ENCODE data around the gene HOXD13.

HOXD13 gene

GRCh38 chr2:176117823-176118371 lies 25.4 kb downstream of the HOXD13 start:
- 39 to 78% methylated on average over 3 to 11 of the region's 11 CpGs for WGBS, 2 experiments (ENCODE audit: insufficient coverage in 2 of 2)
- no peaks in the 10 kb centered on the region for H3K36me3 ChIP-seq (ENCODE audit: control insufficient read depth, insufficient read depth, low read length)
- no peak overlapping the region for H3K27ac ChIP-seq (ENCODE audit: low read depth, low read length, severe bottlenecking)
- H3K9me3 ChIP-seq (ENCODE audit: control insufficient read depth, low read length): peaks cover 6% of the 10 kb centered on the region
- no peaks in the 10 kb centered on the region for H3K4me1 ChIP-seq (ENCODE audit: control insufficient read depth, insufficient read depth, low read length, poor library complexity, severe bottlenecking)
- H3K4me3 ChIP-seq (ENCODE audit: extremely low read depth, insufficient read depth, low read length, poor library complexity, severe bottlenecking): no peak overlapping the region

DNA sequence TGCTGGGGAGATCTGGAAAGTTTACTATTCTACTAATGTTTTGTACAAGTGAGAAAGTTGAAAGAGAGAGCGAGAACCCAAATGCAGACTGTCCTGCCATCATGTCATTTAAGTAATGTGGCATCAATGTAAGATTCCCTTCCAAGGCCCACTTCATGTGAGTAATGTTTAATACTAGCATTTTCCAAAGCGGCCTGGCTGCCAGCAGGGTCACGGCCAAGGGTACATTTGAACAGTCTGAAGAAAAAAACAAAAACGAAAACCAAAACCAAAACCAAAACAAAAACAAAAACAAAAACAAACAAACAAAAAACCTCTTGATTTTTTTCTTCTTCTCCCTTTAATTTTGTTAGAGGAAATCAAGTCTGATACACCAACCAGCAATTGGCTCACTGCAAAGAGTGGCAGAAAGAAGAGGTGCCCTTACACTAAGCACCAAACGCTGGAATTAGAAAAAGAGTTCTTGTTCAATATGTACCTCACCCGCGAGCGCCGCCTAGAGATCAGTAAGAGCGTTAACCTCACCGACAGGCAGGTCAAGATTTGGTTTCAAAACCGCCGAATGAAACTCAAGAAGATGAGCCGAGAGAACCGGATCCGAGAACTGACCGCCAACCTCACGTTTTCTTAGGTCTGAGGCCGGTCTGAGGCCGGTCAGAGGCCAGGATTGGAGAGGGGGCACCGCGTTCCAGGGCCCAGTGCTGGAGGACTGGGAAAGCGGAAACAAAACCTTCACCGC lies 26.2 kb downstream of the HOXD13 start:
- no peak overlapping the region for H3K4me3 ChIP-seq (ENCODE audit: extremely low read depth, insufficient read depth, low read length, poor library complexity, severe bottlenecking)
- H3K27ac ChIP-seq (ENCODE audit: low read depth, low read length, severe bottlenecking): no peak overlapping the region
- H3K36me3 ChIP-seq (ENCODE audit: control insufficient read depth, insufficient read depth, low read length): no peaks in the 10 kb centered on the region
- 3 to 8% methylated on average over 18 of the region's 24 CpGs for WGBS, 2 experiments (ENCODE audit: insufficient coverage in 2 of 2)
- peaks cover 6% of the 10 kb centered on the region for H3K9me3 ChIP-seq (ENCODE audit: control insufficient read depth, low read length)
- H3K4me1 ChIP-seq (ENCODE audit: control insufficient read depth, insufficient read depth, low read length, poor library complexity, severe bottlenecking): no peaks in the 10 kb centered on the region

- Histone ChIP-seq H3K36me3 (ENCODE audit: control insufficient read depth, insufficient read depth, low read length) (no peaks in the 10 kb centered on the region), H3K27ac (ENCODE audit: low read depth, low read length, severe bottlenecking) (no peak overlapping the region), H3K4me1 (ENCODE audit: control insufficient read depth, insufficient read depth, low read length, poor library complexity, severe bottlenecking) (no peaks in the 10 kb centered on the region), H3K9me3 (ENCODE audit: control insufficient read depth, low read length) (peaks cover 6% of the 10 kb centered on the region), H3K4me3 (ENCODE audit: extremely low read depth, insufficient read depth, low read length, poor library complexity, severe bottlenecking) (no peak overlapping the region)
- 14 to 23% methylated on average over 7 of the region's 13 CpGs for WGBS, 2 experiments (ENCODE audit: insufficient coverage in 2 of 2)
Observed at GRCh38 chr2:176120364-176121189, 28.1 kb downstream of the HOXD13 start.

DNA sequence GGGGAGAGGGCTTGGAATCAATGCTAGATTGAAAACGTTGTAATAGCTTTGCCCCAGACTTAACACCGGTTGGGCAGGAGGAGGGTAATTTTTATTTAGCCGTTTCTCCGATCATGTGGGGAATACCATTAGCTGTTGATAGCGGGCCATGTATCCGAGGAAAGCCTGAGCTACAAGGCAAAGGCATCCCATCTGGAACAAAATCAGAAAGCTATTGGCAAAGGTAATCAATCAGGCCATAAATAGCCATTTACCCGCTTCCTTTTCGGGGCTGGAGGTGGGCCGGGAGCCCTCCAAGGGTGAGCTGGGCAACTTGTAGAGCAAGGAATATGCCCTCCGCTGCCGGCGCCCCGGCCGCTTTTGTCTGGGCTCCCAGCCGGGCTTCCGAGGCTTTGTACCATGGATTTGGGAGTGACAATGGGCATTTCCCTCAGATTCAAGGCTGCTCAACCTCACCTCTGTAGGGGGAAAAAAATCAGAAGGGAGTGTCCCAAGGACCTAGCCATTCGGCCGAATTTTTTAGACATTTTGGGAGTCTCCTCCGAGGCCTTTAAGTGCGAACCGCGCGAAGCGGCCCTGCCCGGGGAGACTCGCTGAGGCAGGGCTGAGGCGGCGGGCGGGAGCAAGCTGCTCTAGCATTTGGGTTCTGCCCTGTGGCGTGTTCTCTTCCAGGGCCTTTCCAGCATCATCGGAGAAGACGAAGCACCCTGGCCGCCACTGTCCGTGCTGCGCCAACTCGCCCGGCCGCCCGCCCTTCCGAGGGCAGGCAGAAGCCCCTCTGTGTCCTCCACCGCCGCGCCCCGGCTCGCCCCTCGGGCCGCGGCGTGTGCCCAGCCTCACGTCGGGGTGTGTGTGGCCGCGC lies 28.9 kb downstream of the HOXD13 start:
- Histone ChIP-seq H3K27ac (ENCODE audit: low read depth, low read length, severe bottlenecking) (no peak overlapping the region), H3K36me3 (ENCODE audit: control insufficient read depth, insufficient read depth, low read length) (no peaks in the 10 kb centered on the region), H3K4me3 (ENCODE audit: extremely low read depth, insufficient read depth, low read length, poor library complexity, severe bottlenecking) (no peak overlapping the region), H3K9me3 (ENCODE audit: control insufficient read depth, low read length) (peaks cover 6% of the 10 kb centered on the region), H3K4me1 (ENCODE audit: control insufficient read depth, insufficient read depth, low read length, poor library complexity, severe bottlenecking) (no peaks in the 10 kb centered on the region)
- WGBS, 2 experiments (ENCODE audit: insufficient coverage in 2 of 2): 1 to 4% methylated on average over 16 to 31 of the region's 53 CpGs

GRCh38 chr2:176122052-176122682 lies 29.6 kb downstream of the HOXD13 start:
- 2 to 3% methylated on average over 31 to 39 of the region's 47 CpGs for WGBS, 2 experiments (ENCODE audit: insufficient coverage in 2 of 2)
- Histone ChIP-seq H3K4me3 (ENCODE audit: extremely low read depth, insufficient read depth, low read length, poor library complexity, severe bottlenecking) (peak overlapping the region; percentile 26), H3K36me3 (ENCODE audit: control insufficient read depth, insufficient read depth, low read length) (no peaks in the 10 kb centered on the region), H3K27ac (ENCODE audit: low read depth, low read length, severe bottlenecking) (no peak overlapping the region), H3K4me1 (ENCODE audit: control insufficient read depth, insufficient read depth, low read length, poor library complexity, severe bottlenecking) (no peaks in the 10 kb centered on the region), H3K9me3 (ENCODE audit: control insufficient read depth, low read length) (peaks cover under 1% of the 10 kb centered on the region)

- H3K36me3 ChIP-seq (ENCODE audit: control insufficient read depth, insufficient read depth, low read length): no peaks in the 10 kb centered on the region
- no peaks in the 10 kb centered on the region for H3K9me3 ChIP-seq (ENCODE audit: control insufficient read depth, low read length)
- H3K4me1 ChIP-seq (ENCODE audit: control insufficient read depth, insufficient read depth, low read length, poor library complexity, severe bottlenecking): no peaks in the 10 kb centered on the region
- WGBS, 2 experiments (ENCODE audit: insufficient coverage in 2 of 2): 1% methylated on average over 56 to 57 of the region's 84 CpGs
- H3K27ac ChIP-seq (ENCODE audit: low read depth, low read length, severe bottlenecking): no peak within 1 kb of the TSS
- H3K4me3 ChIP-seq (ENCODE audit: extremely low read depth, insufficient read depth, low read length, poor library complexity, severe bottlenecking): peak within 1 kb of the TSS; percentile 26
Observed at GRCh38 chr2:176122683-176123410, 30.3 kb downstream of the HOXD13 start, which contains the start of gene HOXD9. Gene HOXD9, plus strand, starts transcription at chr2:176122719. Its CDS starts 50 bp downstream, at chr2:176122769.

DNA sequence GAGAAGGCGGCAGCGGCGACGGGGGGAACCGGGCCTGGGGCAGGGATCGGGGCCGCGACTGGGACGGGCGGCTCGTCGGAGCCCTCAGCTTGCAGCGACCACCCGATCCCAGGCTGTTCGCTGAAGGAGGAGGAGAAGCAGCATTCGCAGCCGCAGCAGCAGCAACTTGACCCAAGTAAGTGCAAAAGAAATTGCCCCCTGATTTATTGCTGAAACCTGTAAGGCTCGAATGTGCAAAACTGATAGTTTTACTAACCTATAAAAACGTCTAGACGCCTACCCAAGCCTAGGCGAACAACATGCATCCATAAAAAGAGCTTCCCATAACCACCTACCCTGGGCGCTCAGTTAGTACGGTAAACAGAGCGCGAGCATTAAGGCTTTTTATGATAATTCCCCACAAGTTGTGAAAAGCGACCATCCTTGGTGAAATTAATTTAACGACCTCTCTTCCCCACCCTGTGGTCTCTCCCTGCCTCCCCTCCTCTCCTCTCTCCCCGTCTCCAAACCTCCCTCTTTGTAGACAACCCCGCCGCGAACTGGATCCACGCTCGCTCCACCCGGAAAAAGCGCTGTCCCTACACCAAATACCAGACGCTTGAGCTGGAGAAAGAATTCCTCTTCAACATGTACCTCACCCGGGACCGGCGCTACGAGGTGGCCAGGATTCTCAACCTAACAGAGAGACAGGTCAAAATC lies 31.0 kb downstream of the HOXD13 start:
- Histone ChIP-seq H3K27ac (ENCODE audit: low read depth, low read length, severe bottlenecking) (no peak overlapping the region), H3K9me3 (ENCODE audit: control insufficient read depth, low read length) (no peaks in the 10 kb centered on the region), H3K4me1 (ENCODE audit: control insufficient read depth, insufficient read depth, low read length, poor library complexity, severe bottlenecking) (no peaks in the 10 kb centered on the region), H3K36me3 (ENCODE audit: control insufficient read depth, insufficient read depth, low read length) (no peaks in the 10 kb centered on the region), H3K4me3 (ENCODE audit: extremely low read depth, insufficient read depth, low read length, poor library complexity, severe bottlenecking) (peak overlapping the region; percentile 26)
- 2 to 3% methylated on average over 27 to 36 of the region's 40 CpGs for WGBS, 2 experiments (ENCODE audit: insufficient coverage in 2 of 2)

DNA sequence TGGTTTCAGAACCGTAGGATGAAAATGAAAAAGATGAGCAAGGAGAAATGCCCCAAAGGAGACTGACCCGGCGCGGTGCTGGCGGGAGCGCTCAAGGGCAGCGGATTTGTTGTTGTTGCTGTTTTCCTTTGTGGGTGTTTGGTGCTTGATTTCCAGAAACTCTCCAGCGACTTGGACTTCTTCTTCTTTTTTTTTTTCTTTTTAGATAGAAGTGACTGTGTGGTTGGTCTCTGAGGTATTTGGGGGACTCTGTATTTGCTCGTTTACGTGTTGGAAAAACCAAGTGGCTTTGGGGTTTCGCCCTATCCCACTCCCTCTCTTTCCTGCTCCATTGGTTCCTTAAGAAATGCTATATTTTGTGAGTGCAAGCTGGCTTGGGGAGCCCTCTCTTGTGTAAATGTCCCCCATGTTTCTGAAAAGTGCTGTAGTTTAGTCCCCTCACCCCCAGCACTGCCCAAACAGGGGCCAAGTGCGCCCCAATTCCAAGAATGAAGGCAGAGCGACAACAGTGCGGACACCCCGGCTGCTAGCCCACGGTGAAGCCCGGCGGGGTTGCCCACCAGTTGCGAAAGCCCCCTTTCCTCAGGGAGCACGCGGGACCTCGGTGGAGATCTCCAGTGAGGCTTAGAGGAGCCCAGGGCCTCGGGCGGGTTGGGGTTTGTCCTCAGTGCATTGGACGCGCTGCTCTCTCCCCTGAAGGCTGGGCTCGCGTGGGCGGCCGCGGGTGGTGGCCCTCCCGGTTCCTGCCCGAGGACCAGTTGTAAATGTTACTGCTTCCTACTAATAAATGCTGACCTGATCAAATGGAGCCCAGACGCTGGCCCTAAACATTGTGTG lies 31.8 kb downstream of the HOXD13 start:
- WGBS, 2 experiments (ENCODE audit: insufficient coverage in 2 of 2): 9 to 16% methylated on average over 27 to 30 of the region's 34 CpGs
- Histone ChIP-seq H3K27ac (ENCODE audit: low read depth, low read length, severe bottlenecking) (no peak overlapping the region), H3K36me3 (ENCODE audit: control insufficient read depth, insufficient read depth, low read length) (no peaks in the 10 kb centered on the region), H3K4me1 (ENCODE audit: control insufficient read depth, insufficient read depth, low read length, poor library complexity, severe bottlenecking) (no peaks in the 10 kb centered on the region), H3K9me3 (ENCODE audit: control insufficient read depth, low read length) (no peaks in the 10 kb centered on the region), H3K4me3 (ENCODE audit: extremely low read depth, insufficient read depth, low read length, poor library complexity, severe bottlenecking) (peak overlapping the region; percentile 26)

Data from mesodermal cell (in vitro differentiated cells).